Heart right ventricle (tissue), 16 donors: ENCODE measurements around the gene DCAF12L2. TPM values are rescaled to one million over a fixed set of nuclear protein-coding genes. Genes with fewer than 3 reads are reported as not detected.

Experiments
- ATAC-seq, 8 donors: fragments of 200-7000 bp; cut with Tn5 transposase; one replicate each; pipeline ENCODE4 v1.9.1; 2020; ENCODE audit warnings: mild to moderate bottlenecking in 8 of 8, moderate library complexity in 8 of 8, moderate number of reproducible peaks in 1 of 8
- DNase-seq, 2 donors: peaks; one replicate each; pipeline ENCODE4 v3.0.0-alpha.2; 2020
- H3K27ac ChIP-seq, 10 donors: fragments of 200-600 bp; sonication (generic) in 2 of 10; one replicate each; pipeline versions ENCODE4 v1.5.0 to v1.8.0; 2020 to 2022; ENCODE audit warnings: mild to moderate bottlenecking in 3 of 10
- H3K27me3 ChIP-seq, 7 donors: fragments of 200-600 bp; one replicate each; pipeline ENCODE4 v1.8.0; 2021 to 2022; ENCODE audit warnings: mild to moderate bottlenecking in 2 of 7
- H3K36me3 ChIP-seq, 9 donors: fragments of 200-600 bp; sonication (generic) in 1 of 9; one replicate each; pipeline versions ENCODE4 v1.5.0 to v1.8.0; 2020 to 2022; ENCODE audit warnings: mild to moderate bottlenecking in 2 of 9
- H3K4me1 ChIP-seq, 9 donors: fragments of 200-600 bp; sonication (generic) in 1 of 9; one replicate each; pipeline versions ENCODE4 v1.5.0 to v1.8.0; 2020 to 2022; ENCODE audit warnings: mild to moderate bottlenecking in 4 of 9
- H3K4me3 ChIP-seq, 10 donors: fragments of 200-600 bp; sonication (generic) in 2 of 10; one replicate each; pipeline versions ENCODE4 v1.5.0 to v1.8.0; 2020 to 2022; ENCODE audit warnings: mild to moderate bottlenecking in 7 of 10, moderate library complexity in 2 of 10
- H3K9me3 ChIP-seq, 11 donors: fragments of 200-600 bp in 10 of 11; sonication (generic) in 2 of 11; one replicate each; pipeline versions ENCODE4 v1.5.0 to v1.8.0; 2013 to 2022; ENCODE audit warnings: mild to moderate bottlenecking in 2 of 11, control low read depth in 1 of 11, moderate library complexity in 1 of 11
- CTCF ChIP-seq, 9 donors: fragments of 200-600 bp; sonication (generic) in 2 of 9; IDR thresholded peaks; one replicate each; pipeline versions ENCODE4 v1.5.0 to v1.8.0; 2021 to 2022; ENCODE audit warnings: antibody characterized with exemption in 9 of 9, mild to moderate bottlenecking in 5 of 9, moderate library complexity in 1 of 9
- WGBS, 2 donors: extraction: QIAGEN DNeasy Blood & Tissue Kit; methylation state at CpG; one replicate each; pipeline ENCODE4 v1.1.7; 2013; ENCODE audit warnings: inconsistent platforms in 1 of 2; 5-methylcytosine and 5-hydroxymethylcytosine counted together
- intact Hi-C, 10 donors: fragments of 100-400 bp; cut with DNase I; formaldehyde crosslinking; loops; one replicate each; pipeline versions ENCODE4 v1.11.1 to v1.14.2; 2022
- polyA plus RNA-seq, 2 donors: library from polyadenylated mRNA; stranded (reverse); fragments of 200-250 nt; gene quantifications; one replicate each; pipeline ENCODE4 v1.2.3, GENCODE V29; 2013
- total RNA-seq, 10 donors: library from RNA; stranded (reverse); fragmentation: NEBNext Ultra II Directional in 3 of 10; extraction: Animal tissue kit (Norgen Biotek cat#: 25700) in 3 of 10; gene quantifications; one replicate each; pipeline versions ENCODE4 v1.2.1 to v1.2.4, GENCODE V29; 2021 to 2023
- donor health status: Arrhythmogenic right ventricular cardiomyopathy.
- donor health status: ischemic (EF 13 %, LVEDD 7.1; RV severe dilation, severe dysfunction).
- donor health status: healthy with polysubstance abuse.
- donor health status: DM: no; HTN: yes; CAD: no.
- donor health status: DM: no; HTN: no; CAD: no.
- donor health status: ischemic (EF 25% LVEDD 6.9; RV normal size, moderate dysfunction).
- donor health status: ischemic (EF 25% LVEDD 5.7; RV mildly dilated, moderate dysfunction).
- donor health status: healthy.
- donor health status: DM: yes; HTN: yes; CAD: no.
- donor health status: Ischemic cardiomyopathy.
- donor health status: ischemic (EF 35%, LVEDD 5.7; RV mildly dilated, moderate dysfunction).
- donor health status: nonischemic (EF 11% LVEDD 7.7; RV severe dilation, severe dysfunction).
- donor health status: DM: yes; HTN: yes; CAD: no.
- donor health status: PGD.
- donor health status: ischemic (EF 29% LVEDD 5.4; RV normal size, mild dysfunction).
- donor health status: nonischemic (EF 23%, LVEDD 6.1; RV moderate dilation, normal function).

The DCAF12L2 gene
- total and polyA plus RNA-seq, 12 donors = 0.07 to 0.10 (median 0.09) TPM; not detected in 7

- H3K27ac ChIP-seq = no peak overlapping the region
- WGBS, 2 donors = 63 to 71% methylated on average over 2 of the region's 2 CpGs
- no peaks in the 10 kb centered on the region for H3K9me3 ChIP-seq
- DNase-seq (no peak), ATAC-seq (no peak)
- no peak for TF ChIP-seq CTCF (IDR thresholded peaks at IDR 0.05)
- H3K27me3 ChIP-seq = no peaks in the 10 kb centered on the region
- no peaks in the 10 kb centered on the region for H3K4me1 ChIP-seq
- intact Hi-C loops = no loop called here
- no peak overlapping the region for H3K4me3 ChIP-seq
- H3K36me3 ChIP-seq = no peaks in the 10 kb centered on the region
These were observed 25.1 kb downstream of the DCAF12L2 start for GRCh38 chrX:126141014-126141413.

DNA sequence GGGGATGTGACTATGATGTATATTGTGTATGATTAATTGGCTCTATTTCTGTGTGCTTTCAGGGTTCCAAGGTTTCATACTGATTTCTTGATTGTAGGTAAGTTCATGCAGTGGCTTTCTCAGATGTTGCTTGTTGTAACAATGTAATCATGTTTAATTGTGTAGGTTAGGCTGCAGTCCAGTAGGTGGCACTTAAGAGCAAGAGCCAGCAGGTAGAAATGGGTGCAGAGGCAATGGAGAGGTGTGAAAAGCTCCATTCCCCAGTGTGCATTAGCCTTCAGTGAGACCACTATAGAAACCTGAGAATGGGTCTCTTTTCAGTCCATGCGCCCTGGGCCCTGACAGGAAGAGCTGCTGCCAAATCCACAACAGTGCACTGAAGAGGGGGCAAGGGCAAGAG is 28.2 kb downstream of the DCAF12L2 start:
- Histone ChIP-seq H3K4me3 (no peak overlapping the region), H3K27me3 (no peaks in the 10 kb centered on the region), H3K9me3 (peaks cover 0 to 5% (median 0%) of the 10 kb centered on the region in 11 donors), H3K27ac (no peak overlapping the region), H3K4me1 (no peaks in the 10 kb centered on the region), H3K36me3 (no peaks in the 10 kb centered on the region)
- ATAC-seq (no peak), DNase-seq (no peak)
- intact Hi-C loops = no loop called here
- TF ChIP-seq CTCF (IDR thresholded peaks at IDR 0.05) = no peak
- 100% methylated on average over 1 of the region's 1 CpG for WGBS, 2 donors

GRCh38 chrX:126124721-126125120 is 41.4 kb downstream of the DCAF12L2 start:
- Histone ChIP-seq H3K4me3 (no peak overlapping the region), H3K4me1 (no peaks in the 10 kb centered on the region), H3K27me3 (no peaks in the 10 kb centered on the region), H3K9me3 (no peaks in the 10 kb centered on the region), H3K36me3 (no peaks in the 10 kb centered on the region), H3K27ac (no peak overlapping the region)
- DNase-seq (peak in 1 of 2 donors; percentile 6), ATAC-seq (no peak)
- 32 to 50% methylated on average over 2 of the region's 2 CpGs for WGBS, 2 donors
- no peak for TF ChIP-seq CTCF (IDR thresholded peaks at IDR 0.05)
- intact Hi-C loops = no loop called here
